K562 (cell line): Measurements from ENCODE around the gene DDX50. TPM values are rescaled to one million over a fixed set of nuclear protein-coding genes. Genes with fewer than 3 reads are reported as not detected.

ENCODE experiments used
- ARID2 ChIP-seq: fragments of 450-650 bp; IDR thresholded peaks from 2 replicates; pipeline ENCODE4 v1.6.1; 2017; ENCODE audit warnings: antibody characterized with exemption, mild to moderate bottlenecking
- ARNT ChIP-seq, 2 experiments: fragments of 450-650 bp; IDR thresholded peaks; 2 replicates each; pipeline ENCODE4 v1.6.1; 2016; ENCODE audit warnings: mild to moderate bottlenecking in 1 of 2
- C11orf30 ChIP-seq: fragments of 450-650 bp; IDR thresholded peaks from 2 replicates; pipeline ENCODE4 v1.6.1; 2016; ENCODE audit warnings: low read depth, mild to moderate bottlenecking
- MAFF ChIP-seq: IDR thresholded peaks from 2 replicates; pipeline ENCODE4 v1.6.1; 2012; ENCODE audit warnings: low read length, improper control_type of control experiment
- MAFG ChIP-seq: fragments of 450-650 bp; conservative IDR thresholded peaks from 2 replicates; pipeline ENCODE4 v1.6.1; 2016; ENCODE audit warnings: missing genetic modification characterization, missing compliant biosample characterization
- MXI1 ChIP-seq: IDR thresholded peaks from 2 replicates; pipeline ENCODE4 v1.6.1; 2011; ENCODE audit warnings: low read depth, mild to moderate bottlenecking, improper control_type of control experiment, low read length
- NFRKB ChIP-seq: fragments of 450-650 bp; IDR thresholded peaks from 2 replicates; pipeline ENCODE4 v1.6.1; 2016; ENCODE audit warnings: low read depth
- PHF8 ChIP-seq: fragments of 200-600 bp; sonication (generic); IDR thresholded peaks from 2 replicates; pipeline ENCODE4 v1.6.1; 2012; ENCODE audit warnings: mixed run types, mild to moderate bottlenecking, inconsistent platforms, low read length, moderate library complexity, borderline replicate concordance
- PTTG1 ChIP-seq: fragments of 450-650 bp; IDR thresholded peaks from 2 replicates; pipeline ENCODE4 v1.6.1; 2016; ENCODE audit warnings: low read depth, mild to moderate bottlenecking, missing genetic modification characterization, missing compliant biosample characterization
- RUNX1 ChIP-seq: sonication (generic); IDR thresholded peaks from 2 replicates; pipeline ENCODE4 v1.6.1; 2016; ENCODE audit warnings: antibody characterized with exemption, low read depth
- SUPT5H ChIP-seq: fragments of 450-650 bp; IDR thresholded peaks from 2 replicates; pipeline ENCODE4 v1.6.1; 2016
- TRIM28 ChIP-seq: fragments of 450-650 bp; IDR thresholded peaks from 2 replicates; pipeline ENCODE4 v1.6.1; 2017
- XRCC5 ChIP-seq: fragments of 200-400 bp; formaldehyde crosslinking; IDR thresholded peaks from 2 replicates; pipeline ENCODE4 v1.6.1; 2017; ENCODE audit warnings: low read depth, mild to moderate bottlenecking, low read length
- ZNF436 ChIP-seq: fragments of 250-450, 450-650 bp; sonication (Bioruptor Pico); formaldehyde crosslinking; IDR thresholded peaks from 2 replicates; pipeline ENCODE4 v1.7.0; 2020; ENCODE audit warnings: mild to moderate bottlenecking
- ZNF518B ChIP-seq: fragments of 250-450 bp; sonication (Bioruptor Pico); IDR thresholded peaks from 2 replicates; pipeline ENCODE4 v1.5.0; 2021; ENCODE audit warnings: mild to moderate bottlenecking, moderate library complexity
- ZNF766 ChIP-seq: fragments of 200-800 bp; sonication (Bioruptor generic); conservative IDR thresholded peaks from 2 replicates; pipeline ENCODE4 v1.6.1; 2016; ENCODE audit warnings: missing genetic modification characterization, missing compliant biosample characterization
- polyA plus RNA-seq, 8 experiments: library from polyadenylated mRNA; depleted of rRNA in 4 of 8; stranded (reverse) in 5 of 8; unstranded in 3 of 8; fragments of >200 nt; fragmentation: Nextera tagmentation in 2 of 8; fragmentation: Illumina TruSeq in 1 of 8; extraction: Ambion mirVana in 2 of 8; extraction: Trizol in 1 of 8; gene quantifications; 2 replicates each; pipeline versions ENCODE4 v1.2.1 to v1.2.3, GENCODE V29; 2011 to 2014; ENCODE audit warnings: inconsistent platforms in 1 of 8, missing spikeins in 1 of 8
- total RNA-seq, 7 experiments: library from RNA; depleted of rRNA in 6 of 7; stranded (reverse); fragments of >200 nt in 6 of 7; fragmentation: Illumina TruSeq in 2 of 7; extraction: Trizol in 2 of 7; gene quantifications; 2 replicates each; pipeline versions ENCODE4 v1.2.1 to v1.2.3, GENCODE V29; 2011 to 2021; ENCODE audit warnings: low replicate concordance in 1 of 7
- TF ChIP-seq, protein P1 (sequence below): fragments of 450-650 bp; IDR thresholded peaks from 2 replicates; pipeline ENCODE4 v1.6.1; 2016
- TF ChIP-seq, protein P2 (sequence below): fragments of 250-450 bp; sonication (Bioruptor Pico); IDR thresholded peaks from 2 replicates; pipeline ENCODE4 v1.4.0; 2020; ENCODE audit warnings: borderline replicate concordance
- TF ChIP-seq, protein P3 (sequence below): IDR thresholded peaks from 2 replicates; pipeline ENCODE4 v1.6.1; 2014; ENCODE audit warnings: antibody characterized with exemption
- TF ChIP-seq, protein P4 (sequence below), 2 experiments: fragments of 450-650 bp; conservative IDR thresholded peaks; 2 replicates each; pipeline ENCODE4 v1.6.1; 2017; ENCODE audit warnings: mild to moderate bottlenecking in 2 of 2, moderate library complexity in 2 of 2

The DDX50 gene
- total and polyA plus RNA-seq, 9 of the 15 experiments (the other 6 are each of a cell fraction or from before 2014, with no cell fraction given): 36.7 to 86.8 (median 57.4) TPM

- peak; percentile 64 for TF ChIP-seq C11orf30
- no peak for TF ChIP-seq MAFF
- TF ChIP-seq, protein P1, sequence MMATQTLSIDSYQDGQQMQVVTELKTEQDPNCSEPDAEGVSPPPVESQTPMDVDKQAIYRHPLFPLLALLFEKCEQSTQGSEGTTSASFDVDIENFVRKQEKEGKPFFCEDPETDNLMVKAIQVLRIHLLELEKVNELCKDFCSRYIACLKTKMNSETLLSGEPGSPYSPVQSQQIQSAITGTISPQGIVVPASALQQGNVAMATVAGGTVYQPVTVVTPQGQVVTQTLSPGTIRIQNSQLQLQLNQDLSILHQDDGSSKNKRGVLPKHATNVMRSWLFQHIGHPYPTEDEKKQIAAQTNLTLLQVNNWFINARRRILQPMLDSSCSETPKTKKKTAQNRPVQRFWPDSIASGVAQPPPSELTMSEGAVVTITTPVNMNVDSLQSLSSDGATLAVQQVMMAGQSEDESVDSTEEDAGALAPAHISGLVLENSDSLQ: peak; percentile 83
- peak in 1 of 2 experiments; percentile 41; a peak in 1 of 4 replicates for TF ChIP-seq ARNT (IDR thresholded peaks at IDR 0.05)
- TF ChIP-seq, protein P2, sequence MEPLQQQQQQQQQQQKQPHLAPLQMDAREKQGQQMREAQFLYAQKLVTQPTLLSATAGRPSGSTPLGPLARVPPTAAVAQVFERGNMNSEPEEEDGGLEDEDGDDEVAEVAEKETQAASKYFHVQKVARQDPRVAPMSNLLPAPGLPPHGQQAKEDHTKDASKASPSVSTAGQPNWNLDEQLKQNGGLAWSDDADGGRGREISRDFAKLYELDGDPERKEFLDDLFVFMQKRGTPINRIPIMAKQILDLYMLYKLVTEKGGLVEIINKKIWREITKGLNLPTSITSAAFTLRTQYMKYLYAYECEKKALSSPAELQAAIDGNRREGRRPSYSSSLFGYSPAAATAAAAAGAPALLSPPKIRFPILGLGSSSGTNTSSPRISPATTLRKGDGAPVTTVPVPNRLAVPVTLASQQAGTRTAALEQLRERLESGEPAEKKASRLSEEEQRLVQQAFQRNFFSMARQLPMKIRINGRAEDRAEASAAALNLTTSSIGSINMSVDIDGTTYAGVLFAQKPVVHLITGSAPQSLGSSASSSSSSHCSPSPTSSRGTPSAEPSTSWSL (CRISPR knock-in tag): 0 out of 2 replicates have a peak, but pooled peaks have one; percentile 82
- TF ChIP-seq, protein P3, sequence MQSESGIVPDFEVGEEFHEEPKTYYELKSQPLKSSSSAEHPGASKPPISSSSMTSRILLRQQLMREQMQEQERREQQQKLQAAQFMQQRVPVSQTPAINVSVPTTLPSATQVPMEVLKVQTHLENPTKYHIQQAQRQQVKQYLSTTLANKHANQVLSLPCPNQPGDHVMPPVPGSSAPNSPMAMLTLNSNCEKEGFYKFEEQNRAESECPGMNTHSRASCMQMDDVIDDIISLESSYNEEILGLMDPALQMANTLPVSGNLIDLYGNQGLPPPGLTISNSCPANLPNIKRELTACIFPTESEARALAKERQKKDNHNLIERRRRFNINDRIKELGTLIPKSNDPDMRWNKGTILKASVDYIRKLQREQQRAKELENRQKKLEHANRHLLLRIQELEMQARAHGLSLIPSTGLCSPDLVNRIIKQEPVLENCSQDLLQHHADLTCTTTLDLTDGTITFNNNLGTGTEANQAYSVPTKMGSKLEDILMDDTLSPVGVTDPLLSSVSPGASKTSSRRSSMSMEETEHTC: peak; percentile 50; the same call in 1 of the 2 replicates
- TF ChIP-seq, protein P4, sequence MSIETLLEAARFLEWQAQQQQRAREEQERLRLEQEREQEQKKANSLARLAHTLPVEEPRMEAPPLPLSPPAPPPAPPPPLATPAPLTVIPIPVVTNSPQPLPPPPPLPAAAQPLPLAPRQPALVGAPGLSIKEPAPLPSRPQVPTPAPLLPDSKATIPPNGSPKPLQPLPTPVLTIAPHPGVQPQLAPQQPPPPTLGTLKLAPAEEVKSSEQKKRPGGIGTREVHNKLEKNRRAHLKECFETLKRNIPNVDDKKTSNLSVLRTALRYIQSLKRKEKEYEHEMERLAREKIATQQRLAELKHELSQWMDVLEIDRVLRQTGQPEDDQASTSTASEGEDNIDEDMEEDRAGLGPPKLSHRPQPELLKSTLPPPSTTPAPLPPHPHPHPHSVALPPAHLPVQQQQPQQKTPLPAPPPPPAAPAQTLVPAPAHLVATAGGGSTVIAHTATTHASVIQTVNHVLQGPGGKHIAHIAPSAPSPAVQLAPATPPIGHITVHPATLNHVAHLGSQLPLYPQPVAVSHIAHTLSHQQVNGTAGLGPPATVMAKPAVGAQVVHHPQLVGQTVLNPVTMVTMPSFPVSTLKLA (conservative IDR thresholded peaks at IDR 0.05): peak; percentile 83 to 88
- peak; percentile 89 for TF ChIP-seq SUPT5H
- peak; percentile 91 for TF ChIP-seq PHF8
- no peak for TF ChIP-seq PTTG1 (tag)
- no peak for TF ChIP-seq ZNF518B
- TF ChIP-seq MXI1: peak; percentile 94
- no peak; the same call in none of the 2 replicates for TF ChIP-seq RUNX1
- TF ChIP-seq MAFG: no peak
- peak; percentile 14; the same call in 1 of the 2 replicates for TF ChIP-seq TRIM28
- TF ChIP-seq ZNF436 (CRISPR knock-in tag): no peak
- no peak for TF ChIP-seq ZNF766
- TF ChIP-seq ARID2: peak; percentile 88
- peak; percentile 78 for TF ChIP-seq NFRKB
- peak; percentile 94 for TF ChIP-seq XRCC5
These were observed 87.6 kb downstream of the DDX50 start, which contains the start of gene KIFBP (continued) for GRCh38 chr10:68988530-68989316.
